Right lobe of liver (tissue), 6 donors: ENCODE measurements around the gene SCN9A. TPM values are rescaled to one million over a fixed set of nuclear protein-coding genes. Genes with fewer than 3 reads are reported as not detected.

Experiments
- ATAC-seq, 4 donors: fragments of 200-7000 bp; cut with Tn5 transposase; one replicate each; pipeline ENCODE4 v1.9.1; 2020; ENCODE audit warnings: mild to moderate bottlenecking in 4 of 4, moderate library complexity in 4 of 4
- DNase-seq, 3 donors: peaks; one replicate each; pipeline ENCODE4 v3.0.0-alpha.2; 2020
- H3K27ac ChIP-seq, 3 donors: fragments of 200-600 bp; one replicate each; pipeline ENCODE4 v1.8.0; 2022
- H3K27me3 ChIP-seq, 2 donors: fragments of 200-600 bp; one replicate each; pipeline ENCODE4 v1.8.0; 2022
- H3K36me3 ChIP-seq, 4 donors: fragments of 200-600 bp; sonication (generic) in 1 of 4; one replicate each; pipeline versions ENCODE4 v1.5.1 to v1.8.0; 2017 to 2022; ENCODE audit warnings: control low read depth in 1 of 4
- H3K4me1 ChIP-seq, 4 donors: fragments of 200-600 bp; sonication (generic) in 1 of 4; one replicate each; pipeline versions ENCODE4 v1.5.1 to v1.8.0; 2017 to 2022; ENCODE audit warnings: control low read depth in 1 of 4
- H3K4me3 ChIP-seq, 3 donors: fragments of 200-600 bp; one replicate each; pipeline ENCODE4 v1.8.0; 2022
- H3K9me3 ChIP-seq, 4 donors: fragments of 200-600 bp; sonication (generic) in 1 of 4; one replicate each; pipeline versions ENCODE4 v1.5.1 to v1.8.0; 2017 to 2022; ENCODE audit warnings: control low read depth in 1 of 4
- CTCF ChIP-seq, 4 donors: fragments of 200-600 bp in 3 of 4; fragments of 450-650 bp in 1 of 4; IDR thresholded peaks; one replicate each; pipeline versions ENCODE4 v1.5.1 to v1.8.0; 2016 to 2022; ENCODE audit warnings: antibody characterized with exemption in 4 of 4, mild to moderate bottlenecking in 2 of 4
- POLR2A ChIP-seq: fragments of 450-650 bp; IDR thresholded peaks from one replicate; pipeline ENCODE4 v1.6.1; 2017; ENCODE audit warnings: antibody characterized with exemption, mild to moderate bottlenecking
- WGBS: methylation state at CpG from one replicate; pipeline ENCODE4 v1.1.6; 2018; ENCODE audit warnings: low coverage, low lambda C conversion rate; ENCODE audit not compliant: insufficient coverage; ENCODE audit errors: missing lambda C conversion rate; 5-methylcytosine and 5-hydroxymethylcytosine counted together
- intact Hi-C, 2 donors: fragments of 100-400 bp; cut with DNase I; formaldehyde crosslinking; loops; one replicate each; pipeline versions ENCODE4 v1.11.2 to v1.14.1; 2022
- total RNA-seq, 6 experiments: library from RNA; depleted of rRNA in 2 of 6; stranded (reverse); fragments of >200 nt in 2 of 6; fragmentation: NEBNext Ultra II Directional in 3 of 6; extraction: Animal tissue kit (Norgen Biotek cat#: 25700) in 3 of 6; gene quantifications; one replicate each; pipeline versions ENCODE4 v1.1.0 to v1.2.4, GENCODE V29; 2016 to 2023
- donor health status: DM: no; HTN: yes; CAD: no.
- donor health status: DM: no; HTN: no; CAD: no.
- donor health status: DM: no; HTN: no; CAD: no.
- donor health status: DM: no; HTN: yes; CAD: no.
- donor health status: DM: no; HTN: yes; CAD: no.

The SCN9A gene
- total RNA-seq, 6 experiments from 2014 or later, result 2.1 to 10.2 (median 5.1) TPM

- H3K4me1 ChIP-seq, result no peaks in the 10 kb centered on the region
- no peak overlapping the region for H3K4me3 ChIP-seq
- TF ChIP-seq POLR2A, result no peak
- no peak for TF ChIP-seq CTCF (IDR thresholded peaks at IDR 0.05)
- intact Hi-C loops, result no loop called here
- ATAC-seq, result no peak
- no peaks in the 10 kb centered on the region for H3K36me3 ChIP-seq
- no peaks in the 10 kb centered on the region for H3K27me3 ChIP-seq
- no peaks in the 10 kb centered on the region for H3K9me3 ChIP-seq
- 76% methylated on average over 6 of the region's 7 CpGs for WGBS
- DNase-seq, result no peak
- no peak overlapping the region for H3K27ac ChIP-seq
Measured at GRCh38 chr2:166357068-166357949, 18.4 kb downstream of the SCN9A start.

GRCh38 chr2:166351319-166351718, 24.4 kb downstream of the SCN9A start:
- H3K36me3 ChIP-seq, result no peaks in the 10 kb centered on the region
- no peak for TF ChIP-seq CTCF (IDR thresholded peaks at IDR 0.05)
- no peak for TF ChIP-seq POLR2A
- no peak overlapping the region for H3K4me3 ChIP-seq
- no peak for ATAC-seq
- H3K27ac ChIP-seq, result no peak overlapping the region
- intact Hi-C loops, result no loop called here
- H3K4me1 ChIP-seq, result no peaks in the 10 kb centered on the region
- no peaks in the 10 kb centered on the region for H3K27me3 ChIP-seq
- H3K9me3 ChIP-seq, result no peaks in the 10 kb centered on the region
- DNase-seq, result no peak

GRCh38 chr2:166350525-166350924, 25.2 kb downstream of the SCN9A start:
- no peaks in the 10 kb centered on the region for H3K36me3 ChIP-seq
- H3K9me3 ChIP-seq, result no peaks in the 10 kb centered on the region
- TF ChIP-seq CTCF (IDR thresholded peaks at IDR 0.05) (no peak), POLR2A (no peak)
- 87% methylated on average over 2 of the region's 2 CpGs for WGBS
- H3K27me3 ChIP-seq, result no peaks in the 10 kb centered on the region
- H3K27ac ChIP-seq, result no peak overlapping the region
- intact Hi-C loops, result no loop called here
- ATAC-seq (no peak), DNase-seq (no peak)
- H3K4me1 ChIP-seq, result no peaks in the 10 kb centered on the region
- H3K4me3 ChIP-seq, result no peak overlapping the region

- Histone ChIP-seq H3K4me3 (no peak overlapping the region), H3K9me3 (no peaks in the 10 kb centered on the region), H3K27ac (no peak overlapping the region), H3K36me3 (no peaks in the 10 kb centered on the region), H3K27me3 (no peaks in the 10 kb centered on the region), H3K4me1 (no peaks in the 10 kb centered on the region)
- ATAC-seq (no peak), DNase-seq (no peak)
- WGBS, result 76% methylated on average over 4 of the region's 4 CpGs
- TF ChIP-seq POLR2A (no peak), CTCF (IDR thresholded peaks at IDR 0.05) (no peak)
- intact Hi-C loops, result no loop called here
Measured at GRCh38 chr2:166344286-166345113, 31.2 kb downstream of the SCN9A start.
